Large intestine (tissue), 3 donors: ENCODE data around the gene CAMK2G. TPM values are rescaled to one million over a fixed set of nuclear protein-coding genes. Genes with fewer than 3 reads are reported as not detected.
A peak's percentile ranks its signal among the peaks of the same experiment; 100 is the strongest.

Experiments used
- DNase-seq, 2 donors: peaks; one replicate each; pipeline versions ENCODE4 v3.0.0 to v3.0.0-alpha.2; 2013
- H3K27ac ChIP-seq: one replicate; pipeline ENCODE4 v1.5.1; 2013; ENCODE audit warnings: low read length
- H3K27me3 ChIP-seq: 2 replicates; pipeline ENCODE4 v1.6.1; 2013; ENCODE audit warnings: low read length; ENCODE audit not compliant: control insufficient read depth, insufficient read depth
- H3K36me3 ChIP-seq: 2 replicates; pipeline ENCODE4 v1.6.1; 2013; ENCODE audit warnings: low read length; ENCODE audit not compliant: control insufficient read depth, insufficient read depth
- H3K4me1 ChIP-seq: one replicate; pipeline ENCODE4 v1.6.1; 2013; ENCODE audit warnings: low read length; ENCODE audit not compliant: control insufficient read depth, insufficient read depth
- H3K4me3 ChIP-seq: one replicate; pipeline ENCODE4 v1.5.1; 2013; ENCODE audit warnings: low read length
- H3K9me3 ChIP-seq: one replicate; pipeline ENCODE4 v1.6.1; 2013; ENCODE audit warnings: mild to moderate bottlenecking, low read depth, low read length, moderate library complexity; ENCODE audit not compliant: control insufficient read depth
- WGBS: methylation state at CpG from one replicate; pipeline ENCODE4 v1.1.5; 2013; ENCODE audit warnings: low lambda C conversion rate; ENCODE audit not compliant: insufficient coverage; 5-methylcytosine and 5-hydroxymethylcytosine counted together
- polyA plus RNA-seq: library from polyadenylated mRNA; unstranded; fragments of 120-200 nt; gene quantifications from one replicate; pipeline ENCODE4 v1.2.1, GENCODE V29; 2013

The CAMK2G gene
- polyA plus RNA-seq, 1 donor: 44.6 TPM

DNA sequence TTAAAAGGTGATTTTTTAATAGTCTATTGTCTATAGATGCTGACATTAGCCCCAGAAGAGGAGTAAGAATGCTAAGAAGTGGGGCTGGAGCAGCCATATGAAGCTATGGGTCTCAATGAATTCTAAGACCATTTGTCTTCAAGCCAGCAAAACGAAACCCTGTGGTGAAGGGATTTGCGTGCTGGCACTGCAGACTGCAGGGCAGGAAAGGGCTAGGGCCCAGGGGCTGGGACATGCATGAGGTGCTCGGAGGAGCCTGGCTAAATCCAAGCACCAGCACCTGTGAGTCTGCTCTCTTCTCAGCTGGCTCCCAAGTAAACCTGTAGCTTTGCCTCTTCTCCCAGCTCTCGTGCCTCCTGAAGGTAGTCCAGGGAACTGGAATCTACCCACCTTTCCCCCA, 61.7 kb downstream of the CAMK2G start:
- Histone ChIP-seq H3K9me3 (no peaks in the 10 kb centered on the region), H3K4me1 (peaks cover 4% of the 10 kb centered on the region), H3K27ac (no peak overlapping the region), H3K4me3 (no peak overlapping the region), H3K27me3 (no peaks in the 10 kb centered on the region), H3K36me3 (peaks cover 54% of the 10 kb centered on the region)
- WGBS: no CpG with 5 or more reads among the region's 4 CpGs
- no peak for DNase-seq

DNA sequence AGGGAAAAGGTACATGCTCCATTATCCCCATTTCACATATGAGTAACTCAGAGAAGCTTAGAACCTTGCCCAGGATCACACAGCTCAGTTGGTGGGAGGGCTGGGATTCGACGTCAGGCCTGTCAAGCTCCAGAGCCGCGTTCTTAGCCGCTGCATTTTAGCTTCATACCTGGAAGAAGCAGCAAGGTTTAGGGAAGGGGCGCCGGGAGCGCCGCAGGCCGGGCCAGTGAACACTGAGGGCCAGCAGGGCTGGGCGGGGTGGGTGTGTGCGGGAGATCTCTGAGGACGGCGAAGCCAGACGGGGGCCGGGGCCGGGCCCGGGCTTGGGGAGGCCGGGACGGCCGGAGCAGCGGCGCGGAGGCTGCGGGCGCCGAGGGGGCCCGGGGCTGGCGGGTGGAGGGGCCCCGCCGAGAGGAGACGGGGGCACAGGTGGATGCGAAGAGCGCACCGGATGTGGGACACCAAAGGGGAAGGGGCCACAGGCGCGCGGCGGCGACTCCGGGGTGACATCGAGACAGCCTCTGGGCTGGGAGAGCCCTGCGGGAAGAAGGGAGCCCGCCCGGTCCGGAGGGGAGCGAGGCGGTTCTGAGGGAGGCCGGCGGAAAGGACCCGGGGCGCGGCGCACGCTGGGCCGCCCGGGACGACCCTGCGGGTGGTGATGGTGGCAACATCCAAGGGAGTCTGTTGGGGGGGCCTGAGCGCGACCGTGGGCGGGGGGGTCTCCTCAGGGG, 63.5 kb downstream of the CAMK2G start:
- H3K4me3 ChIP-seq: peak overlapping the region; percentile 64
- WGBS: no CpG with 5 or more reads among the region's 63 CpGs
- H3K36me3 ChIP-seq: peaks cover 57% of the 10 kb centered on the region
- H3K27me3 ChIP-seq: no peaks in the 10 kb centered on the region
- H3K27ac ChIP-seq: peak overlapping the region; percentile 27
- H3K4me1 ChIP-seq: peaks cover 4% of the 10 kb centered on the region
- no peak for DNase-seq
- H3K9me3 ChIP-seq: no peaks in the 10 kb centered on the region

DNA sequence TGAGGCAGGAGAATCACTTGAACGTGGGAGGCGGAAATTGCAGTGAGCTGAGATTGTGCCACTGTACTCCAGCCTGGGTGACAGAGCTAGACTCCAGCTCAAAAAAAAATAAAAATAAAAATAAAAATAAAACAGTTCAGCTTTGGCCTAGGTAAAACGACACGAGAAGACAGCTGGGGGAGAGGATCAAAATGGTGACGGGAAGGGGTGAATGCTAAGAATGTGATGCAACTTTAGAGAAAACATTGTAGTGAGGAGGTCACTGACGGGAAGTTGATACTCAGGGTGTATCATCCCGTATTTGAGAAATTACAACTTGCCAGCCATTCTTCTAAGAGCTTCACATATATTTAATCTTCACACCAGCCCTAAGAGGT, 64.0 kb downstream of the CAMK2G start:
- H3K27ac ChIP-seq: no peak overlapping the region
- H3K27me3 ChIP-seq: no peaks in the 10 kb centered on the region
- peaks cover 57% of the 10 kb centered on the region for H3K36me3 ChIP-seq
- H3K4me3 ChIP-seq: peak overlapping the region; percentile 64
- no peaks in the 10 kb centered on the region for H3K9me3 ChIP-seq
- no peak for DNase-seq
- peaks cover 4% of the 10 kb centered on the region for H3K4me1 ChIP-seq
- WGBS: 92% methylated on average over 2 of the region's 7 CpGs

GRCh38 chr10:73809061-73809818, 65.1 kb downstream of the CAMK2G start:
- Histone ChIP-seq H3K36me3 (peaks cover 53% of the 10 kb centered on the region), H3K27me3 (no peaks in the 10 kb centered on the region), H3K27ac (no peak overlapping the region), H3K9me3 (no peaks in the 10 kb centered on the region), H3K4me3 (no peak overlapping the region), H3K4me1 (peaks cover 4% of the 10 kb centered on the region)
- WGBS: no CpG with 5 or more reads among the region's 5 CpGs
- DNase-seq: no peak

- H3K9me3 ChIP-seq: no peaks in the 10 kb centered on the region
- H3K4me3 ChIP-seq: no peak overlapping the region
- no peak for DNase-seq
- no peak overlapping the region for H3K27ac ChIP-seq
- no CpG with 5 or more reads among the region's 16 CpGs for WGBS
- H3K36me3 ChIP-seq: peaks cover 54% of the 10 kb centered on the region
- no peaks in the 10 kb centered on the region for H3K27me3 ChIP-seq
- H3K4me1 ChIP-seq: peaks cover 4% of the 10 kb centered on the region
Measured at GRCh38 chr10:73808021-73808815, 66.1 kb downstream of the CAMK2G start.

GRCh38 chr10:73807471-73807870, 66.9 kb downstream of the CAMK2G start:
- Histone ChIP-seq H3K4me1 (peaks cover 4% of the 10 kb centered on the region), H3K36me3 (peaks cover 59% of the 10 kb centered on the region), H3K4me3 (no peak overlapping the region), H3K9me3 (no peaks in the 10 kb centered on the region), H3K27me3 (no peaks in the 10 kb centered on the region), H3K27ac (no peak overlapping the region)
- WGBS: no CpG with 5 or more reads among the region's 14 CpGs
- DNase-seq: no peak

DNA sequence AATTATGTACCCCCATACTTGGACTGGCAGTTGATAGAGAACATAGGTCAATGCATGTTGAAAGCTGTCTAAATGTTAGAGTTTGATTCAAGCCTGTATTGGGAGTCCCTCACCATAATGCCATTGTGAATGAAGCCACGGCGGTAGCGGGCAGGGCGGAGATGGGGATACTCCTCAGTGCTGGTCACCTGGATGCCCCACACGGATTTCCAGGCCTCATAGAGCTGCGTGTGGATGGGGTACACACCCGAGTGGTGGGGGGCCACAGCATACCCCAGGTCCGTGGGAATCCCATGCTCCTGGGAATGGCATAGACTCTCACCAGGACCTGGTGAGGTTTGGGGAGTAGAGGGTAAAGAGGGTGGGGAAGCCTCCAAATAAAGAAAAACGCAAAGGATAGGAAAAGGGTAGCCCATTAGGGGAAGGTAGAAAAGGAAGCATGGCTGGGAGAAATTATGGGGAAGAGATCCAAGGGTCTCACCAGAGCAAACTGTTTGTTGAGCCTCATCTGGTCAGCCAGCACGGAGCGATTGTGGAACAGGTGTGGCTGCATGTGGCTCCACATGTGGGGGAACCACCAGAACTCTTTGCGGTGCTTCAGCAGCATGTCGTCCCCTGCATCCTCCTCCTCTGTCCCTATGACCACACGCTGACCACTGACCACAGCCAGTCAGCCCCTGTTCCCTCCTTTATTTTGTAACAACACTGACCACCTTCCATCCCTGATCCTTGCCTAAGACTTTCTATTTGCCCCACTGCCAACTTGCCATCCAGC, 68.0 kb downstream of the CAMK2G start:
- no peak overlapping the region for H3K4me3 ChIP-seq
- H3K36me3 ChIP-seq: peaks cover 70% of the 10 kb centered on the region
- no peak for DNase-seq
- H3K27ac ChIP-seq: no peak overlapping the region
- WGBS: 100% methylated on average over 1 of the region's 14 CpGs
- H3K9me3 ChIP-seq: no peaks in the 10 kb centered on the region
- H3K27me3 ChIP-seq: no peaks in the 10 kb centered on the region
- H3K4me1 ChIP-seq: peaks cover 4% of the 10 kb centered on the region

GRCh38 chr10:73803680-73804286, 70.6 kb downstream of the CAMK2G start:
- Histone ChIP-seq H3K27ac (no peak overlapping the region), H3K4me3 (no peak overlapping the region), H3K27me3 (no peaks in the 10 kb centered on the region), H3K36me3 (peaks cover 94% of the 10 kb centered on the region), H3K4me1 (no peaks in the 10 kb centered on the region), H3K9me3 (no peaks in the 10 kb centered on the region)
- no peak for DNase-seq

GRCh38 chr10:73802276-73802991, 71.9 kb downstream of the CAMK2G start:
- no peaks in the 10 kb centered on the region for H3K27me3 ChIP-seq
- no peaks in the 10 kb centered on the region for H3K9me3 ChIP-seq
- no peak for DNase-seq
- peaks cover 93% of the 10 kb centered on the region for H3K36me3 ChIP-seq
- WGBS: 95% methylated on average over 7 of the region's 11 CpGs
- H3K4me3 ChIP-seq: no peak overlapping the region
- no peak overlapping the region for H3K27ac ChIP-seq
- no peaks in the 10 kb centered on the region for H3K4me1 ChIP-seq
